Mammary epithelial cell (primary cell): Measurements from ENCODE around the gene CELF4.

Experiments
- EZH2 ChIP-seq: IDR thresholded peaks from 2 replicates; pipeline ENCODE4 v1.6.1; 2012; ENCODE audit warnings: low read length, inconsistent platforms, borderline replicate concordance
- TF ChIP-seq, protein P1 (sequence below), 2 donors: IDR thresholded peaks in 1 of 2; conservative IDR thresholded peaks in 1 of 2; 2 replicates each; pipeline ENCODE4 v1.5.1; 2011 to 2012; ENCODE audit warnings: inconsistent platforms in 2 of 2, low read length in 2 of 2, mild to moderate bottlenecking in 2 of 2, control low read depth in 1 of 2, low read depth in 1 of 2; ENCODE audit not compliant: insufficient read depth in 1 of 2; ENCODE audit errors: extremely low read depth in 1 of 2

GRCh38 chr18:37450434-37451132 lies 115.0 kb downstream of the CELF4 start:
- TF ChIP-seq, protein P1, sequence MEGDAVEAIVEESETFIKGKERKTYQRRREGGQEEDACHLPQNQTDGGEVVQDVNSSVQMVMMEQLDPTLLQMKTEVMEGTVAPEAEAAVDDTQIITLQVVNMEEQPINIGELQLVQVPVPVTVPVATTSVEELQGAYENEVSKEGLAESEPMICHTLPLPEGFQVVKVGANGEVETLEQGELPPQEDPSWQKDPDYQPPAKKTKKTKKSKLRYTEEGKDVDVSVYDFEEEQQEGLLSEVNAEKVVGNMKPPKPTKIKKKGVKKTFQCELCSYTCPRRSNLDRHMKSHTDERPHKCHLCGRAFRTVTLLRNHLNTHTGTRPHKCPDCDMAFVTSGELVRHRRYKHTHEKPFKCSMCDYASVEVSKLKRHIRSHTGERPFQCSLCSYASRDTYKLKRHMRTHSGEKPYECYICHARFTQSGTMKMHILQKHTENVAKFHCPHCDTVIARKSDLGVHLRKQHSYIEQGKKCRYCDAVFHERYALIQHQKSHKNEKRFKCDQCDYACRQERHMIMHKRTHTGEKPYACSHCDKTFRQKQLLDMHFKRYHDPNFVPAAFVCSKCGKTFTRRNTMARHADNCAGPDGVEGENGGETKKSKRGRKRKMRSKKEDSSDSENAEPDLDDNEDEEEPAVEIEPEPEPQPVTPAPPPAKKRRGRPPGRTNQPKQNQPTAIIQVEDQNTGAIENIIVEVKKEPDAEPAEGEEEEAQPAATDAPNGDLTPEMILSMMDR (conservative IDR thresholded peaks at IDR 0.05 in 1 of 2, IDR thresholded peaks at IDR 0.05 in 1 of 2; ENCODE audit: extremely low read depth in 1 of 2, insufficient read depth in 1 of 2, low read depth in 1 of 2, low read length in 2 of 2) = no peak
- TF ChIP-seq EZH2 = no peak
